ENCODE measurements around the gene PLIN5.

The PLIN5 gene

GRCh38 chr19:4483385-4483784 is 51.6 kb downstream of the PLIN5 start:
- DNase-seq (ENCODE audit: low read depth), result no peak

DNA sequence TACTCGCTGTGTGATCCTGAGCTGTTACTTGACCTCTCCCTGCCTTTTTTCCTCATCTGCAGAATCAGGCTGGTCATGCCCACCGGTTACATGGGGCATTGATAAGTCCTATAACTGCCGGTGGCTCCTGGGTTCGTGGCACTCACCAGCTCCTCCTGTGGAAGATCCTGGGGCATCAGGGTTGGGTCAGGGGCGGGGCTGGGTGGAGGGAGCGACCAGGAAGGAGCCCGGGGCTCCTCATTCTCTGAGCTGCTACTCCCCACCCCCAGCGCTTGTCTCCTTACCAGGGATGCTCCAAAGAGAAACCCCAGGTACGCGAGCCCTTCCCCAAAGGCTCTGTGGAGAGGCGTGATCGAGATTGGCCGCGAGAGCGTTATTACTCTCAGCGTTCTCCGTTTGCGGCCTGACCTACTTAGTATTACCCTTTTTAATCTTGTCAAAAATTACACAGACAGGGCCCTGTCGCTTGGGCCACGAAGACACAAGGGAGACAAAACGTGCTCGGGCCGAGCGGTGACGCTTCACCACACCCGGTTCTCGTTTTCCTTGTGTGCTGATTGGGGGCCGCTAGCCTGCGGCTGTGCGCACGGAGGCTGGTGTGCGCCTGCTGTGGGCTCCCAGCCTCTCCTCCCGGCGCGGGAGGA is 52.2 kb downstream of the PLIN5 start:
- DNase-seq (ENCODE audit: low read depth), result no peak

GRCh38 chr19:4477034-4477801 is 57.8 kb downstream of the PLIN5 start:
- no peak for DNase-seq (ENCODE audit: low read depth)

GRCh38 chr19:4474514-4475022 is 60.5 kb downstream of the PLIN5 start:
- DNase-seq (ENCODE audit: low read depth), result no peak

GRCh38 chr19:4473763-4474513 is 61.1 kb downstream of the PLIN5 start:
- DNase-seq (ENCODE audit: low read depth), result no peak

GRCh38 chr19:4473011-4473762 is 61.8 kb downstream of the PLIN5 start:
- DNase-seq (ENCODE audit: low read depth), result no peak

Measured in HS-27A (cell line).